Measurements from ENCODE around the gene ADAT3. TPM values are rescaled to one million over a fixed set of nuclear protein-coding genes. Genes with fewer than 3 reads are reported as not detected.
A peak's percentile ranks its signal among the peaks of the same experiment; 100 is the strongest.

Gene ADAT3
- total and polyA plus RNA-seq, 2 of the 4 experiments (the other 2 are of a cell fraction): 0.36 to 2.8 TPM

- no peak overlapping the region for H3K18ac ChIP-seq (ENCODE audit: low read depth, low read length)
- no peak overlapping the region for H2AFZ ChIP-seq (replicated peaks; ENCODE audit: low read length, poor library complexity)
- in situ Hi-C loops (cut with MboI; ENCODE audit: low sequenced_read_pairs) (no loop called here), dilution Hi-C loops (cut with HindIII; ENCODE audit: low sequenced_read_pairs, unreplicated experiment) (no loop called here), intact Hi-C loops (cut with micrococcal nuclease) (no loop called here)
- H3K9ac ChIP-seq (ENCODE audit: low read depth, low read length): no peak overlapping the region
- TF ChIP-seq RFX5 (IDR thresholded peaks at IDR 0.05; ENCODE audit: low read depth, low read length) (no peak), FOS (IDR thresholded peaks at IDR 0.05; ENCODE audit: low read depth, low read length) (no peak), BHLHE40 (IDR thresholded peaks at IDR 0.05; ENCODE audit: low read depth, low read length) (no peak), MAFK (IDR thresholded peaks at IDR 0.05; ENCODE audit: low read depth, low read length) (no peak), RCOR1 (IDR thresholded peaks at IDR 0.05; ENCODE audit: insufficient replicate concordance, low read length) (no peak), ELK1 (IDR thresholded peaks at IDR 0.05; ENCODE audit: borderline replicate concordance, low read depth, low read length) (no peak)
- no peak overlapping the region for H3K14ac ChIP-seq (replicated peaks; ENCODE audit: low read depth, low read length)
- no peaks in the 10 kb centered on the region for H3K27me3 ChIP-seq (ENCODE audit: control insufficient read depth, insufficient read depth, low read length)
- ChIA-PET POLR2A (ENCODE audit: unreplicated experiment) (no interaction called here), CTCF (no interaction called here)
- no peak overlapping the region for H3K4me3 ChIP-seq (ENCODE audit: insufficient read depth, low read depth, low read length)
- no peak overlapping the region for H3K4ac ChIP-seq (ENCODE audit: low read depth, low read length)
- DNase-seq: no peak
- no peak overlapping the region for H2BK15ac ChIP-seq (ENCODE audit: low read depth, low read length)
- H4K20me1 ChIP-seq (ENCODE audit: insufficient read depth, low read length): peaks cover 26% of the 10 kb centered on the region
- no peaks in the 10 kb centered on the region for H3K4me1 ChIP-seq (ENCODE audit: control insufficient read depth, insufficient read depth, low read length)
- no peak for ATAC-seq (ENCODE audit: low read depth)
- H3K79me1 ChIP-seq (ENCODE audit: low read depth in 1 of 2, low read length in 2 of 2): peaks cover 3 to 26% of the 10 kb centered on the region in 2 experiments; a peak in 3 of 4 replicates
- WGBS, 2 experiments (ENCODE audit: extremely low coverage in 2 of 2, insufficient read length in 1 of 2): 96% methylated on average over 20 of the region's 25 CpGs; no CpG with 5 or more reads in 1 of the 2 experiments
- H3K56ac ChIP-seq (ENCODE audit: extremely low read depth, insufficient read depth, low read length): no peak overlapping the region
- no peak overlapping the region for H4K91ac ChIP-seq (ENCODE audit: insufficient read depth, low read depth, low read length)
- peak overlapping the region; percentile 42 for H2AK9ac ChIP-seq (replicated peaks; ENCODE audit: low read depth, low read length, poor library complexity)
- no peak overlapping the region for H2BK5ac ChIP-seq (ENCODE audit: low read depth, low read length, poor library complexity, severe bottlenecking)
- no peak overlapping the region for H2AK5ac ChIP-seq (ENCODE audit: low read depth, low read length)
- H3K36me3 ChIP-seq (ENCODE audit: control insufficient read depth, insufficient read depth, low read length): peaks cover 59% of the 10 kb centered on the region
- H3K4me2 ChIP-seq (ENCODE audit: low read depth, low read length): no peak overlapping the region
- H3K23ac ChIP-seq (ENCODE audit: low read depth, low read length): no peak overlapping the region
- H4K5ac ChIP-seq (ENCODE audit: low read depth, low read length): no peak overlapping the region
- no peak overlapping the region for H2BK20ac ChIP-seq (ENCODE audit: low read depth, low read length)
- H2BK120ac ChIP-seq (ENCODE audit: low read depth, low read length): no peak overlapping the region
- no peaks in the 10 kb centered on the region for H3K9me1 ChIP-seq (ENCODE audit: insufficient read depth, low read length)
- no peak overlapping the region for H3K27ac ChIP-seq (ENCODE audit: insufficient read depth, low read length)
- H3K9me3 ChIP-seq (ENCODE audit: control insufficient read depth, insufficient read depth, low read length): no peaks in the 10 kb centered on the region
- no peak overlapping the region for H4K8ac ChIP-seq (ENCODE audit: low read depth in 2 of 2, low read length in 2 of 2)
- no TSS peak for BruUV-seq (replicated peaks)
These were observed 12.7 kb downstream of the ADAT3 start for GRCh38 chr19:1917926-1918325.

Data from IMR-90 (cell line).